SK-N-SH treated with all-trans-retinoic acid at 6 μM for 48 hours (cell line): ENCODE data around the gene ABCA7.

ENCODE experiments used
- ATAC-seq: fragments of 200-7000 bp; cut with Tn5 transposase; 3 replicates; pipeline ENCODE4 v1.9.1; 2020; ENCODE audit warnings: mild to moderate bottlenecking, moderate library complexity
- ARNTL ChIP-seq: fragments of 450-650 bp; formaldehyde crosslinking; IDR thresholded peaks from 2 replicates; pipeline ENCODE4 v1.5.0; 2020; ENCODE audit warnings: low read depth, mild to moderate bottlenecking, moderate library complexity, borderline replicate concordance
- BACH2 ChIP-seq: fragments of 250-450 bp; sonication (Bioruptor Pico); IDR thresholded peaks from 2 replicates; pipeline ENCODE4 v1.9.0; 2021; ENCODE audit warnings: mild to moderate bottlenecking, borderline replicate concordance
- CSDC2 ChIP-seq: fragments of 250-450 bp; sonication (Bioruptor Pico); IDR thresholded peaks from 2 replicates; pipeline ENCODE4 v1.5.0; 2020; ENCODE audit warnings: mild to moderate bottlenecking, moderate library complexity
- ESRRG ChIP-seq: fragments of 250-450 bp; sonication (Bioruptor Pico); IDR thresholded peaks from 2 replicates; pipeline ENCODE4 v1.6.1; 2021; ENCODE audit warnings: mild to moderate bottlenecking
- GLIS3 ChIP-seq: fragments of 250-450 bp; sonication (Bioruptor Pico); IDR thresholded peaks from 2 replicates; pipeline ENCODE4 v1.5.0; 2020; ENCODE audit warnings: mild to moderate bottlenecking, moderate library complexity
- OSR1 ChIP-seq: fragments of 250-450 bp; sonication (Bioruptor Pico); IDR thresholded peaks from 2 replicates; pipeline ENCODE4 v1.8.0; 2022; ENCODE audit warnings: moderate library complexity, mild to moderate bottlenecking, inconsistent platforms
- PPARA ChIP-seq: fragments of 250-450 bp; sonication (Bioruptor Pico); IDR thresholded peaks from 2 replicates; pipeline ENCODE4 v1.5.0; 2020; ENCODE audit warnings: mild to moderate bottlenecking, borderline replicate concordance
- RARB ChIP-seq: fragments of 250-450 bp; sonication (Bioruptor Pico); IDR thresholded peaks from 2 replicates; pipeline ENCODE4 v1.8.0; 2021; ENCODE audit warnings: mild to moderate bottlenecking, moderate library complexity
- SNAI2 ChIP-seq: fragments of 250-450 bp; sonication (Bioruptor Pico); IDR thresholded peaks from 2 replicates; pipeline ENCODE4 v1.5.0; 2020; ENCODE audit warnings: mild to moderate bottlenecking, moderate library complexity
- TCF4 ChIP-seq: fragments of 250-450 bp; sonication (Bioruptor Pico); IDR thresholded peaks from 2 replicates; pipeline ENCODE4 v1.8.0; 2021; ENCODE audit warnings: mild to moderate bottlenecking, moderate library complexity, borderline replicate concordance
- TOX ChIP-seq: fragments of 250-450 bp; sonication (Bioruptor Pico); IDR thresholded peaks from 2 replicates; pipeline ENCODE4 v1.8.0; 2021; ENCODE audit warnings: mild to moderate bottlenecking, moderate library complexity, borderline replicate concordance
- ZC3H10 ChIP-seq: fragments of 250-450 bp; sonication (Bioruptor Pico); IDR thresholded peaks from 2 replicates; pipeline ENCODE4 v1.5.1; 2021; ENCODE audit warnings: mild to moderate bottlenecking, moderate library complexity
- ZFP3 ChIP-seq: fragments of 250-450 bp; sonication (Bioruptor Pico); IDR thresholded peaks from 2 replicates; pipeline ENCODE4 v1.5.0; 2020; ENCODE audit warnings: mild to moderate bottlenecking, moderate library complexity
- ZFP30 ChIP-seq: fragments of 450-650 bp; formaldehyde crosslinking; IDR thresholded peaks from 2 replicates; pipeline ENCODE4 v1.5.0; 2022; ENCODE audit warnings: mild to moderate bottlenecking, moderate library complexity
- ZNF565 ChIP-seq: fragments of 450-650 bp; formaldehyde crosslinking; conservative IDR thresholded peaks from 2 replicates; pipeline ENCODE4 v1.5.0; 2020; ENCODE audit warnings: low read depth, mild to moderate bottlenecking, moderate library complexity
- ZNF70 ChIP-seq: fragments of 450-650 bp; formaldehyde crosslinking; IDR thresholded peaks from 2 replicates; pipeline ENCODE4 v1.5.0; 2020; ENCODE audit warnings: mild to moderate bottlenecking, moderate library complexity
- ZNF8 ChIP-seq: fragments of 450-650 bp; formaldehyde crosslinking; IDR thresholded peaks from 2 replicates; pipeline ENCODE4 v1.5.0; 2020; ENCODE audit warnings: mild to moderate bottlenecking, moderate library complexity
- TF ChIP-seq, protein P1 (sequence below): fragments of 250-450 bp; sonication (Bioruptor Pico); IDR thresholded peaks from 2 replicates; pipeline ENCODE4 v1.8.0; 2021; ENCODE audit warnings: low read depth, mild to moderate bottlenecking, moderate library complexity, borderline replicate concordance
- TF ChIP-seq, protein P2 (sequence below): fragments of 250-450 bp; sonication (Bioruptor Pico); IDR thresholded peaks from 2 replicates; pipeline ENCODE4 v1.5.1; 2021; ENCODE audit warnings: mild to moderate bottlenecking, moderate library complexity
- TF ChIP-seq, protein P3 (sequence below): fragments of 250-450 bp; sonication (Bioruptor Pico); IDR thresholded peaks from 2 replicates; pipeline ENCODE4 v1.5.0; 2020; ENCODE audit warnings: mild to moderate bottlenecking, moderate library complexity
- TF ChIP-seq, protein P4 (sequence below): fragments of 250-450 bp; sonication (Bioruptor Pico); IDR thresholded peaks from 2 replicates; pipeline ENCODE4 v1.8.0; 2020; ENCODE audit warnings: mild to moderate bottlenecking, moderate library complexity, borderline replicate concordance

ABCA7 gene

DNA sequence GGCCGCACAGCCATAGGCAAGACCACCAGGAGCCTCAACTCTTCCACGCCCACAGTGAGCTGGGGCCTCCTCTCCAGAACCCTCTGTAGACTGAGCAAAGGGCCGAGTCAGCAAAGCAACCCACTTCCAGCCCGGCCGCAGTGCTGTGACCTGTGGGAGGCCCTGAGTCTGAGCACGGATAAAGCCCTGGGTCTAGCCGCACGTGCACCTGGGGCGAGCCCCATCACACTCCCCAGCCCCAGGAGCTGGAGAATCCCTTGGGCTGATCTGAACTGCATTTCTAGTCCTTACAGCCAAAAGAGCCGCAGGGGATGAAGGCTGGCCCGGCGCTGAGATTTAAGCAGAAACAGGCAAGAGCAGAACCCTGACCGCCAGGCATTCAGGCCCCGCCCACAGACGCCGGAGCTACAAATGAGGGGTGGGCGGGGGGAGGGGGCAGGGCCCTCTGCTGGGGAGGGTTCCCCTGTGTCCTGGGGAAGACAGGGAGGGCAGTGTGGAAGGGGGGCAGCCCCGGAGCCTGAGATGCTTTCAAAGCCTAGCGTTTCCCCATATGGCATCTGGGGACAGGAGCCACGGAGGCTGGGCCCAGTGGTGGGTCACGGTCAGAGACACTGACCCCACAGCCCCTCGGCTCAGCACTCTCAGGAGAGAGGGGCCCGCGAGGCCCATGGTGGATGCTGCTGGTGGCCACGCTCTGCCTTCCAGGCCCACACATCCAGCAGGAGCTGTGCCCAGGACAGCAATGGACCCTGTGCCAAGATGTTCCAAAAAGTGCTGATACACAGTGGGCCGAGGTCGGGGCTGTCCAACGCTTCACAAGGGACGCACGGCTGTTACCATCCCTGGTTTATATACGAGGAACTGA lies 23.9 kb upstream of the ABCA7 start:
- ATAC-seq, result no peak

DNA sequence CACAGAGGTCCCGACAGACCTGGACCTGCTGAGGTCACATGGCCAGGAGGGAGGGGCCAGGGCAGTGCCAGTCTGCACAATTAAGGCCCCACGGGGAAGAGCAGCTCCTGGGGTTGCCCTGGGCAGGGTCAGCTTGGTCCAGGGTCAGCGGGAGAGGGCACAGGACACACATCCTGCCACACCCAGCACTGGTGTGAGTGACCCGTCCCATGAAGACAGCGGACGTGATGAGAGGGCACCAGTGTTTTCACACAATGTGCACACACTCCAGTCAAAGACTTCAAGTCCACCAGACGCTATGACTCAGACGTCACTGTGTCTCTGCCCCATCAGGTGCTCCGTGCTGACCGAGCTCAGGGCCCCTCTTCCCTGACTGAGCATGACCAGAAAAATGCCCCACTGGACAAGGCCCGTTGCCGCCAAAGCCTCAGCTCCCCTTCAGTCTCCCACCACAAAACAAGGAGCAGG lies 23.2 kb upstream of the ABCA7 start:
- no peak for ATAC-seq
- TF ChIP-seq ZNF8 (CRISPR knock-in tag) (no peak), ESRRG (no peak), SNAI2 (no peak), ZC3H10 (CRISPR knock-in tag) (no peak), ZFP30 (CRISPR knock-in tag) (no peak), ARNTL (CRISPR knock-in tag) (no peak), ZFP3 (no peak), RARB (no peak), TCF4 (no peak), BACH2 (no peak), ZNF70 (CRISPR knock-in tag) (no peak), PPARA (no peak), GLIS3 (CRISPR knock-in tag) (no peak), TOX (CRISPR knock-in tag) (no peak)
- TF ChIP-seq, protein P1, sequence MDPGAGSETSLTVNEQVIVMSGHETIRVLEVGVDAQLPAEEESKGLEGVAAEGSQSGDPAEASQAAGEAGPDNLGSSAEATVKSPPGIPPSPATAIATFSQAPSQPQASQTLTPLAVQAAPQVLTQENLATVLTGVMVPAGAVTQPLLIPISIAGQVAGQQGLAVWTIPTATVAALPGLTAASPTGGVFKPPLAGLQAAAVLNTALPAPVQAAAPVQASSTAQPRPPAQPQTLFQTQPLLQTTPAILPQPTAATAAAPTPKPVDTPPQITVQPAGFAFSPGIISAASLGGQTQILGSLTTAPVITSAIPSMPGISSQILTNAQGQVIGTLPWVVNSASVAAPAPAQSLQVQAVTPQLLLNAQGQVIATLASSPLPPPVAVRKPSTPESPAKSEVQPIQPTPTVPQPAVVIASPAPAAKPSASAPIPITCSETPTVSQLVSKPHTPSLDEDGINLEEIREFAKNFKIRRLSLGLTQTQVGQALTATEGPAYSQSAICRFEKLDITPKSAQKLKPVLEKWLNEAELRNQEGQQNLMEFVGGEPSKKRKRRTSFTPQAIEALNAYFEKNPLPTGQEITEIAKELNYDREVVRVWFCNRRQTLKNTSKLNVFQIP (CRISPR knock-in tag), result no peak
- TF ChIP-seq, protein P2, sequence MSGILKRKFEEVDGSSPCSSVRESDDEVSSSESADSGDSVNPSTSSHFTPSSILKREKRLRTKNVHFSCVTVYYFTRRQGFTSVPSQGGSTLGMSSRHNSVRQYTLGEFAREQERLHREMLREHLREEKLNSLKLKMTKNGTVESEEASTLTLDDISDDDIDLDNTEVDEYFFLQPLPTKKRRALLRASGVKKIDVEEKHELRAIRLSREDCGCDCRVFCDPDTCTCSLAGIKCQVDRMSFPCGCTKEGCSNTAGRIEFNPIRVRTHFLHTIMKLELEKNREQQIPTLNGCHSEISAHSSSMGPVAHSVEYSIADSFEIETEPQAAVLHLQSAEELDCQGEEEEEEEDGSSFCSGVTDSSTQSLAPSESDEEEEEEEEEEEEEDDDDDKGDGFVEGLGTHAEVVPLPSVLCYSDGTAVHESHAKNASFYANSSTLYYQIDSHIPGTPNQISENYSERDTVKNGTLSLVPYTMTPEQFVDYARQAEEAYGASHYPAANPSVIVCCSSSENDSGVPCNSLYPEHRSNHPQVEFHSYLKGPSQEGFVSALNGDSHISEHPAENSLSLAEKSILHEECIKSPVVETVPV (CRISPR knock-in tag), result no peak
- TF ChIP-seq, protein P3, sequence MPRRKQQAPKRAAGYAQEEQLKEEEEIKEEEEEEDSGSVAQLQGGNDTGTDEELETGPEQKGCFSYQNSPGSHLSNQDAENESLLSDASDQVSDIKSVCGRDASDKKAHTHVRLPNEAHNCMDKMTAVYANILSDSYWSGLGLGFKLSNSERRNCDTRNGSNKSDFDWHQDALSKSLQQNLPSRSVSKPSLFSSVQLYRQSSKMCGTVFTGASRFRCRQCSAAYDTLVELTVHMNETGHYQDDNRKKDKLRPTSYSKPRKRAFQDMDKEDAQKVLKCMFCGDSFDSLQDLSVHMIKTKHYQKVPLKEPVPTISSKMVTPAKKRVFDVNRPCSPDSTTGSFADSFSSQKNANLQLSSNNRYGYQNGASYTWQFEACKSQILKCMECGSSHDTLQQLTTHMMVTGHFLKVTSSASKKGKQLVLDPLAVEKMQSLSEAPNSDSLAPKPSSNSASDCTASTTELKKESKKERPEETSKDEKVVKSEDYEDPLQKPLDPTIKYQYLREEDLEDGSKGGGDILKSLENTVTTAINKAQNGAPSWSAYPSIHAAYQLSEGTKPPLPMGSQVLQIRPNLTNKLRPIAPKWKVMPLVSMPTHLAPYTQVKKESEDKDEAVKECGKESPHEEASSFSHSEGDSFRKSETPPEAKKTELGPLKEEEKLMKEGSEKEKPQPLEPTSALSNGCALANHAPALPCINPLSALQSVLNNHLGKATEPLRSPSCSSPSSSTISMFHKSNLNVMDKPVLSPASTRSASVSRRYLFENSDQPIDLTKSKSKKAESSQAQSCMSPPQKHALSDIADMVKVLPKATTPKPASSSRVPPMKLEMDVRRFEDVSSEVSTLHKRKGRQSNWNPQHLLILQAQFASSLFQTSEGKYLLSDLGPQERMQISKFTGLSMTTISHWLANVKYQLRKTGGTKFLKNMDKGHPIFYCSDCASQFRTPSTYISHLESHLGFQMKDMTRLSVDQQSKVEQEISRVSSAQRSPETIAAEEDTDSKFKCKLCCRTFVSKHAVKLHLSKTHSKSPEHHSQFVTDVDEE (CRISPR knock-in tag), result no peak

More for the DNA sequence above, 23.9 kb upstream of the ABCA7 start:
- TF ChIP-seq ZNF8 (CRISPR knock-in tag), result no peak
- TF ChIP-seq, protein P4, sequence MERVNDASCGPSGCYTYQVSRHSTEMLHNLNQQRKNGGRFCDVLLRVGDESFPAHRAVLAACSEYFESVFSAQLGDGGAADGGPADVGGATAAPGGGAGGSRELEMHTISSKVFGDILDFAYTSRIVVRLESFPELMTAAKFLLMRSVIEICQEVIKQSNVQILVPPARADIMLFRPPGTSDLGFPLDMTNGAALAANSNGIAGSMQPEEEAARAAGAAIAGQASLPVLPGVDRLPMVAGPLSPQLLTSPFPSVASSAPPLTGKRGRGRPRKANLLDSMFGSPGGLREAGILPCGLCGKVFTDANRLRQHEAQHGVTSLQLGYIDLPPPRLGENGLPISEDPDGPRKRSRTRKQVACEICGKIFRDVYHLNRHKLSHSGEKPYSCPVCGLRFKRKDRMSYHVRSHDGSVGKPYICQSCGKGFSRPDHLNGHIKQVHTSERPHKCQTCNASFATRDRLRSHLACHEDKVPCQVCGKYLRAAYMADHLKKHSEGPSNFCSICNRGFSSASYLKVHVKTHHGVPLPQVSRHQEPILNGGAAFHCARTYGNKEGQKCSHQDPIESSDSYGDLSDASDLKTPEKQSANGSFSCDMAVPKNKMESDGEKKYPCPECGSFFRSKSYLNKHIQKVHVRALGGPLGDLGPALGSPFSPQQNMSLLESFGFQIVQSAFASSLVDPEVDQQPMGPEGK (CRISPR knock-in tag), result no peak
- no peak for TF ChIP-seq SNAI2
- TF ChIP-seq ZFP3, result no peak
- TF ChIP-seq ZC3H10 (CRISPR knock-in tag), result no peak
- TF ChIP-seq RARB, result no peak
- no peak for TF ChIP-seq ARNTL (CRISPR knock-in tag)
- TF ChIP-seq CSDC2 (CRISPR knock-in tag), result no peak
- no peak for TF ChIP-seq ZFP30 (CRISPR knock-in tag)
- no peak for TF ChIP-seq OSR1
- TF ChIP-seq ZNF565 (CRISPR knock-in tag), result no peak
- TF ChIP-seq TCF4, result no peak
- TF ChIP-seq GLIS3 (CRISPR knock-in tag), result no peak
- TF ChIP-seq TOX (CRISPR knock-in tag), result no peak
- TF ChIP-seq, protein P3 (CRISPR knock-in tag), result no peak
- no peak for TF ChIP-seq PPARA
- TF ChIP-seq ZNF70 (CRISPR knock-in tag), result no peak
- TF ChIP-seq BACH2, result no peak
- TF ChIP-seq, protein P1 (CRISPR knock-in tag), result no peak
- no peak for TF ChIP-seq ESRRG
- TF ChIP-seq, all 23 proteins: peak for 0
